Right ventricle myocardium superior (tissue), 1 donor: ENCODE measurements around the gene OR2AT4. TPM values are rescaled to one million over a fixed set of nuclear protein-coding genes. Genes with fewer than 3 reads are reported as not detected.
"Not testable (repeated sequence)": the region's sequence is repeated elsewhere in the genome, so short reads cannot be mapped to it uniquely, and the experiment has no call there.

ENCODE experiments used
- ATAC-seq: fragments of 200-7000 bp; cut with Tn5 transposase; one replicate; pipeline ENCODE4 v1.9.1; 2020; ENCODE audit warnings: mild to moderate bottlenecking; ENCODE audit not compliant: poor library complexity
- DNase-seq: peaks from one replicate; pipeline ENCODE4 v3.0.0-alpha.2; 2020
- intact Hi-C: fragments of 100-400 bp; cut with DNase I; formaldehyde crosslinking; loops from one replicate; pipeline ENCODE4 v1.11.2; 2022
- total RNA-seq: library from RNA; stranded (reverse); fragmentation: NEBNext Ultra II Directional; extraction: Animal tissue kit (Norgen Biotek cat#: 25700); gene quantifications from one replicate; pipeline ENCODE4 v1.2.1, GENCODE V29; 2021
- donor health status: DM: no; HTN: yes; CAD: no; lungs with severe emphysema.

The OR2AT4 gene
- total RNA-seq, 1 donor from 2014 or later = not detected

DNA sequence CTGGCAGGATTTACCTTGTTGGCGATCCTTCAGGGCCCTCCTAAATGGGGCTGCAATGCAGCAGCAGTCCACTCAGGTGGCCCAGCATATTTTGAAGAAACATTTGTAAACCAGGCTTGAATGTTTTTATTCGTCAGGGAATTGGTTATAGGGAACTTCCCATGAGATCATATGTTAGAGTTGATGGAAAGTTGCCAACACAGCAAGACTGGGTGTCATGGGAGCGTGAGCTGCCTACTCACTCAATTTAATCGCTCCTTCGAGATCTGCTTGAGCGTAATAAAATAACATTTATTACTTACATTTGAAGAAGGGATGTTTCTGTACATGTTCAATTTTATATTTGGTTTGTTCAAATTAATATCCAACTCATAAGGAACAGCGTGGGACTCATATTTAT lies 19.4 kb downstream of the OR2AT4 start:
- no peak for DNase-seq
- intact Hi-C loops = no loop called here
- ATAC-seq = no peak

GRCh38 chr11:75076671-75077070 lies 20.0 kb downstream of the OR2AT4 start:
- intact Hi-C loops = no loop called here
- DNase-seq (no peak), ATAC-seq (no peak)

- ATAC-seq (no peak), DNase-seq (no peak)
- intact Hi-C loops = no loop called here
Observed at GRCh38 chr11:75073459-75074190, 23.1 kb downstream of the OR2AT4 start.

DNA sequence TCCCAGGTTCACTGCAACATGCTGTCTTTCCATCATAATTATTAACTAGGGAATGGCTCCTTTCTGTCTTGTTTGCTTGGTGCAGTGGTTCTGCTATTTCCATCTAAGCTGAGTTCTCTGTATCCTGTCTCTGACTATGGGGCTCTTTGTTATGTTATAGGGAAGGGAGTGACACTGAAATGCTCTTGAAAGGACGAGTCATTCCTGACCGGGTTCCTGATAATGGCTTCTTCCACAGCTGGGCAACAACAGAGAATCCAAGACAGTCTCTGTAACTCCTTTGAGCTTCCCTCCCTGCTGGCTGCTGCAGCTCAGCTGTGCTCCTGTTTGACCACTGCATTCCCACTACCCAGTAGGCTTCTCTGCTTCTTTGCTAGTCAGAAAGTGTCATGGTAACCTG lies 24.1 kb downstream of the OR2AT4 start:
- intact Hi-C loops = no loop called here
- DNase-seq (no peak), ATAC-seq (no peak)

DNA sequence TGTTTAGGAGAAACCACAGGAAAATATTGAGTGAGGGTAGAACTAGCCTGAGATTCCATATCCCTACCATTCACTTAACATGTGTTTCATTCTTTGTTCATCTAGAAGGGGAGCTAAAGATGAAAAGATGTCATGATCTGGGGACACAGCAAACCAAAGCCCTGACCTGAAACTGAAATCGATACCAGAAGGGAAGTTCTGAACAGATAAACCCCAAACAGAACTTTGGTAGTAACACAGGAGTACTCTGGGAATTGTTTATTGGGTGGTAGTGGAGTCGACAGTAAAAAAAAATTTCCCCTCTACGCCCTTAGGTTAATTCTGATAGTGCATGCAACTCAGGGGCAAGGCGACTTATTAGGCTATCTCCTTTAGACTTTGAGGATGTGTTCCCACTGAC lies 27.2 kb downstream of the OR2AT4 start:
- DNase-seq (no peak), ATAC-seq (no peak)
- intact Hi-C loops = no loop called here

DNA sequence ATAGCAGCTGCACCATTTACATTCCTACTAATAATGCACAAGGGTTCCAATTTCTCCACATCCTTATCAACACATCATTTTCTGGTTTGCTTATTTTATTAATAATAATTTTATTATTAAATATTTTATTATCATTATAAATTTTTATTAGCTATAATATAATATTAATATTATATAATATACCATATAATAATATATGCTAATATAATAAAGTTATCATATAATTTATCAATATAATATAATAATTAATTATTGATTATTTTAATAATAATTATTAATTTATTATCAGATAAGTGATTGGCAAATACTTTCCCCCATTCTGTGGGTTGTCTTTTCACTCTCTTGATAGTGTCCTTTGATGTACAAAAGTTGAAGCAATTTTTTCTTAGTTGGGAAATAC lies 27.7 kb downstream of the OR2AT4 start:
- ATAC-seq (no peak), DNase-seq (no peak)
- intact Hi-C loops = no loop called here

DNA sequence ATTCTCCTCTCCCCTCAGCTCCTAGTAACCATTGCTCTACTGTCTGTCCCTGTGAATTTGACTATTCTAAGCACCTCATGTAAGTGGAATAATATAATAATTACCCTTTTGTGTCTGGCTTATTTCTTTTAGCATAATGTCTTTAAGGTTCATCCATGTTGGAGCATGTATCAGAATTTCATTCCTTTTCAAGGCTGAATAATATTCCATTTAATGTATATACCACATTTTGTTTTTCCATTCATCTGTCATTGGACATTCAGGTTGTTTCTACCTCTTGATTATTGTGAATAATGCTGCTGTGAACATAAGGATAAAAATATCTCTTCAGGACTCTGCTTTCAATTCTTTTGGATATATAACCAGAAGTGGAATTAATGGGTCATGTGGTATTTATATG lies 28.1 kb downstream of the OR2AT4 start:
- DNase-seq (no peak), ATAC-seq (no peak)
- intact Hi-C loops = no loop called here

DNA sequence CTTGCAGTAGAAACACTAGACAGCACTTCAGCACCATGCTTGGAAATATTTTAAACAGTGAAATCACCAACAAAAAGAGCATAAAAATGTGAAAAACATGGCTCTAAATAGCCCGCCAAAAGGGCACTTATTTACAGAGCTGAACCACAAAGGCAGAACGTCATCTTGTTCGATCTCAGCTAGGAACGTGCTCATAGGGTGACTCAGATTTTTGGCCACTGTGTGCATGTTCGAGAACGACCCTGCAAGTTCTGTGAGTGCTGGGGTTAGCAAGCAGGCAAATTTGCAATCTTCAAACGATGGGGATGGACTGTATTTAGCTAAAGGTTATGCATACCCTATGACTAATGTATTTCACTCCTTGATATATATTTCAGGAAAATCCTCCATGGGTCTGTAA lies 30.6 kb downstream of the OR2AT4 start:
- intact Hi-C loops = no loop called here
- ATAC-seq (no peak), DNase-seq (no peak)

DNA sequence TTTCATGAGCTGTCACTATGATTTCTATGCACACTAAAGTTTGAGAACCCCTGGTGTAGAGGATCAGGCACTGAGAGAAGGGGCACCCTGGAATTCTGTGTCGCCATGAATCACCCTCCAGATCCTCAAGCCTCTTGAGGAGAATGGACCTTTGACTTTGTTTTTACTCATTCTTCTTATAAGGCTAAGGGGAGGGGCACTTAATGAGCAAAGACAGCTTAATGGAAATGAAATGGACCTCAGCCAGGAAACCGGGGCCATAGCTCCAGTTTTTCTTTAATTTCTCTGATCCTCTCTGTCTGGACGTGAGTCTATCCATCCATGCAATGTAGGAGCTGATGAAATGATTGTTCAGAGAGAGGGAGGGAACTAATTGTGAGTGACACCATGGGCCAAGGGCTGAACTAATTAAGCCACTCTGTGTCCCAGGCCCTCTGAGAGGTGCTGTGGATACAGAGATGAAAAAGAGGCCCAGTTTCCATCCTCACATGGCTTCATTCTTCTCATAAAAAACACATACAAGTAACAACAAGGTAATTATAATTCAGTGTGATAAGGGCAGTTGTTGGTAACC lies 32.8 kb downstream of the OR2AT4 start:
- intact Hi-C loops = no loop called here
- ATAC-seq (no peak), DNase-seq (no peak)

- DNase-seq = no peak
- ATAC-seq = no peak
- intact Hi-C loops = no loop called here
Observed at GRCh38 chr11:75059299-75059698, 37.4 kb downstream of the OR2AT4 start.

DNA sequence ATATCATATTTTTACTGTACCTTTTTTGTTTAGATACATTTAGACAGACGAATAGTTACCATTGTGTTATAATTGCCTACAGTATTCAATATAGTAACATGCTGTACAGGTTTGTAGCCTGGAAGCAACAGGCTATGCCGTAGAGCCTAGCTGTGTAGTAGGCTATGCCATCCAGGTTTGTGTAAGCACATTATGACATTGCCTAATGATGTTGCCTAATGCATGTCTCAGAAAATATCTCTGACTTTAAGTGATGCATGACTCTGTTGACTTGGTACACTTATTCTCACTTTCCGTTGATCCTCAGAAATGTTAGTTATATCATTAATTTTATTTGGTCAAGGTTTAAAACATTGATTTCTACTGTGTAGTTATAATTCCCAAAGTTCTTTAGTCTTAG lies 39.9 kb downstream of the OR2AT4 start:
- DNase-seq (no peak), ATAC-seq (no peak)
- intact Hi-C loops = no loop called here

- no peak for ATAC-seq
- no peak for DNase-seq
- intact Hi-C loops = no loop called here
Observed at GRCh38 chr11:75055511-75055910, 41.2 kb downstream of the OR2AT4 start.

- no peak for DNase-seq
- no peak for ATAC-seq
- intact Hi-C loops = no loop called here
Observed at GRCh38 chr11:75052457-75052856, 44.2 kb downstream of the OR2AT4 start.

- intact Hi-C loops = no loop called here
- ATAC-seq = no peak
- DNase-seq = no peak
Observed at GRCh38 chr11:75051043-75051442, 45.6 kb downstream of the OR2AT4 start.

GRCh38 chr11:75050516-75050915 lies 46.2 kb downstream of the OR2AT4 start:
- intact Hi-C loops = no loop called here
- DNase-seq (no peak), ATAC-seq (no peak)

DNA sequence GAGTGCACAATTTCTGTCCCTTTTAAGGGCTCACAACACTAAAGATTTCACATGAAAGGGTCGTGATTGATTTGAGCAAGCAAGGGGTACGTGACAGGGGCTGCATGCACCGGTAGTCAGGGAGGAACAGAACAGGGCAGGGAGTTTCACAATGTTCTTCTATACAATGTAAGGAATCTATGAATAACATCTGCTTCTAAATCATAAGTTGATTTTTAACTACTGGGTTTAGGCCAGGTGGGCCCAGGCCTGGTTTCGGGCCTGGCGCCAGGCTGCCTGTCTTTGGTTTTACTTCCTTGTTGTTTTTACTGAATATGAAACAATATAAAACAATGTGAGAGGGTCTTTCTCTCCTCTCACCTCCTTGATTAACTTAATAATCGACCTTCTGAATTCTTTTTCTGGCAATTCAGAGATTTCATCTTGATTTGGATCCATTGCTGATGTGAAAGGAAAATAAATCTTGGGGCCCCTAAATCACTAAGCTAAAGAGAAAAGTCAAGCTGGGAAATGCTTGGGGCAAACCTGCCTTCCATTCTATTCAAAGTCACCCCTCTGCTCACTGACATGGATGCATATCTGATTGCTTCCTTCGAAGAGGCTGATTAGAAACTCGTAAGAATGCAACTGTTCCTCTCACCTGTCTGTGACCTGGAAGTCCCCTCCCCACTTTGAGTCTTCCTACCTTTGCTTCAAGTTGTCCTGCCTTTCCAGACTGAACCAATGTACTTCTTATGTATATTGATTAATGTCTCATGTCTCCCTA lies 47.0 kb downstream of the OR2AT4 start:
- intact Hi-C loops, ATAC-seq, DNase-seq: not testable (repeated sequence)

DNA sequence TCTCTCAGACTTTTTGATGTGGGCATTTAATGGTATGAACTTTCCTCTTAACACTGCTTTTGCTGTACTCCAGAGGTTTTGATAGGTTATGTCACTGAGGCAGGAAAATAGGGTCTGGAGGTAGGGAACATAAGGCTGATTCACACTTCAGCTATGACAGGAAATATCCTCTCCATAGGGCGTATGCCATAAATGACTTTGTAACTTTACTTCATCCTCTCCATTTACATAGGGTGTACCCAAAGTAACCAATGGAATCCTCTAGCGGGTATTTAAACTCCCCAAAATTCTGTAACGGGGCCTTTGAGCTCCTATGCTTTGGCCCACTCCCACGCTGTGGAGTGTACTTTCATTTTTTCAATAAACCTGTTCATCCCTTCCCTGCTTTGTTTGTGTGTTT lies 49.5 kb downstream of the OR2AT4 start:
- DNase-seq (no peak), ATAC-seq (no peak)
- intact Hi-C loops = no loop called here

DNA sequence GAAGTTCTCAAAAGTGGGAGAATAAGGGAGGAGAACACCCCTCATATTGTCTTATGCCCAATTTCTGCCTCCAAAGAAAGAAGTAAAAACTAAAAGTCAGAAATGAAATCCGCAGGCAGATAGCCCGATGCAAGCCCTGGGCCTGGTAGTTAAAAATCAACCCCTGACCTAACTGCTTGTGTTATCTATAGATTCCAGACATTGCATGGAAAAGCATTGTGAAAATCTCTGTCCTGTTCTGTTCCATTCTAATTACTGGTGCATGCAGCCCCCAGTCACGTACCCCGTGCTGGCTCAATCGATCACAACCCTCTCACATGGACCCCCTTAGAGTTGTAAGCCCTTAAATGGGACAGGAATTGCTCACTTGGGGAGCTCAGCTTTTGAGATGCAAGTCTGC lies 50.0 kb downstream of the OR2AT4 start:
- intact Hi-C loops, ATAC-seq, DNase-seq: not testable (repeated sequence)

GRCh38 chr11:75044381-75045170 lies 52.1 kb downstream of the OR2AT4 start:
- ATAC-seq, DNase-seq, intact Hi-C loops: not testable (repeated sequence)
